UCSD-AML1 (cell line): ENCODE data around the gene ANXA3.
"Not testable (repeated sequence)": the region's sequence is repeated elsewhere in the genome, so short reads cannot be mapped to it uniquely, and the experiment has no call there.

Source experiments
- DNase-seq: peaks from one replicate; lab custom pipeline; 2025; ENCODE audit not compliant: unreplicated experiment; lab: John Stamatoyannopoulos, UW

The ANXA3 gene

GRCh38 chr4:78543424-78544125 is 8.0 kb upstream of the ANXA3 start:
- no peak for DNase-seq

DNA sequence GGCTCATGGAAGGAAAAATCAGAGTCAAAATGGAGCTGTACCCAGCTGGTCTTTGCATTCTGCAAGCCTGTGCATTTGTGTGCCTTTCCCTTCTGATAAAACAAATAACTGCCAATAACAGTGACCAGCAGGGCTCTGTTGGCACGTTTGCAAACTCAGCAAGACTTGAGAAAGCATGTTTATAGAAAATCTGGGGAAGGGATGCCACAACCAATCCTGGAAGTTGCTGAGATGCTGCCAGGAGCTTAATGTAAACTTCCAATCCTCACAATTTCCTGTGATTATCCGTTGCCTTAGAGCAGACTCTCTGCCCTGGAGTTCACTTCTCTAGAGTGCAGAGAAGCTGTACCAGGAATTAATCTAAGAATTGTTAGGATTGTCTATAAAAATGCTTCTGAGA is 6.9 kb upstream of the ANXA3 start:
- DNase-seq: no peak

DNA sequence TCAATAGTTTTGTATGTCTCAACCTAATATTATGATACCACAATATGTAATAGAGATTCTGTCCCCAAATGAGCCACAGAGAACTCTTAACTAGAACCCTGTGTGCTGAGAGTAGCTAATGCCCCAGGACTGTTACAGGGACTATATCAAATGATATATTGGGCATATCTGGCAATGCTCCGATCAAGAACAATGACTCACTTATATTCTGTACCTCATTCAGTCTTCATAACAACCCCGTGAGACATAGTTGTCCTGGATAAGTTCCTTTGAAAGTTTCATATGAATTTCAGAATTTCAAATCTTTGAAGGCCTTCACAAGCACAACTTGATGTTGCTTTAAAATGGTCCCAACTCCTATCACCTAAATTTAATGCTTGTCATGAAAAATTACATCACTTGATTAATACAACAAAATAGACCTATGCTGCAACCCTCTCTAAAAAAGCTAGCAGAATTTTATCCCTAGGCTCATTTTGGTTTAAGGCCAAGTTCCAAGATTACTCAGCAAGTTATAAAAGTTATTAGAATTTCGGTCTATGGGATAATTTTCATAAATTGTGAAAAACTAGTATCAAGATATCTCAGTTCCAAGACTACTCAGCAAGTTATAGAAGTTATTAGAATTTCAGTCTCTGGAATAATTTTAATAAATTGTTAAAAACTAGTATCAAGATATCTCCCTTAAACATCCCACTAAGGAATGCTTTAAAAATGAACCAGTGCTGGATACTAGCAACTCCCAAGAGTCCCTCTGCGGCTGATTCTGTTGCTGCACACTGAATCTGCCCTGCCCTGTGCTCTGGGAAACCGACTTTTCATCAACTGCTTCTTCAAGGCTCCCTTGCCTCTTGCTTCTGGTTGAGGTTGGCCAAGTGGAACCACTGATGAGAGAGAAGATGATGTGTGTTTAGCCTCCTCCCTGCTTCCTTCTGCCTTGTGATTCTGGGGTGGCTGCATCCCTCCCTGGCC is 6.0 kb upstream of the ANXA3 start:
- no peak for DNase-seq

GRCh38 chr4:78547899-78548298 is 3.7 kb upstream of the ANXA3 start:
- not testable (repeated sequence) for DNase-seq

- not testable (repeated sequence) for DNase-seq
Measured at GRCh38 chr4:78548889-78549288, 2.7 kb upstream of the ANXA3 start.

GRCh38 chr4:78552389-78553042 is 946 bp downstream of the ANXA3 start:
- DNase-seq: no peak

GRCh38 chr4:78553043-78553396 is 1.4 kb downstream of the ANXA3 start:
- DNase-seq: no peak

DNA sequence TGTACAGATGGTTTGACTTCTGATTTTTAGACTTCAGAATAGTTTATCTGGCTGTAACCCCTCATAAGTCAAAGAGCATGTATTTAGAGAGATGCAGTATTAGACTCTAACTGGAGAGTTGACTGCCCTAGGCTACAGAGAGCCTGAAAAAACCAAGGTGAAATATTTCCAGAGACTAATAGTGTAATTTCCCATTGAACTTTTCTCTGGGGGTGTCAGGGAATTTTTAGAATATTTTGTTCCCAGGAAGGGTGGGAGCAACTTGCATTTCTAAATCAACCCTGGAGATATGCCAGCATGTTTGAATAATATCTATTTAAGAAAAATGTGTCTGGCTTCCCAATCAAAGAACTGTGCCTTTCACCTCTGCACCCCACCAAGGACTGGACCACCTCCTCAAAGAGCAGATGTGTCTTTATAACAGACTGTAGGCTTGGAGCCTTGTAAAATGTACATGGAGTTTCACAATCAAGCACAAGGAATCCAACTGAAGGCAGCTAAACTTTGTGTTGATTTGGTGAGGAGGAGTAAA is 2.0 kb downstream of the ANXA3 start:
- DNase-seq: no peak

DNA sequence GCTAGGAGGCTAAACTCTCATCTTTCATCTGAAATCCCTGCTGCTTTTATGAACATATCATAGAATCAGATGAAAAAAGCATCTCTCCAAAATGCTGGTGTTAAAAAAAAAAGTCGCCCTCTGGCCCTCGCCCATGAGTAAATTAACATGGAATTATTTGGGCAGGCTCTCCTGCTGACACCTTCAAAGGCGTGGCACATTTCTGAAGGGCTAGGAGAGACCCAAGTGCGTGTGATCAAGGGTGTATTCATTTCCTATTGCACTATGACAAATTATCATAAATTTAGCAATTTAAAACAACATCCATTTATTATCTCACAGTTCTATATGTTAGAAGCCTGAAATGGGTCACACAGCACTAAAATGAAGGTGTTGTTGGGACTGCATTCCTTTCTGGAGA is 5.1 kb downstream of the ANXA3 start:
- no peak for DNase-seq

GRCh38 chr4:78557841-78558240 is 6.3 kb downstream of the ANXA3 start:
- DNase-seq: no peak

DNA sequence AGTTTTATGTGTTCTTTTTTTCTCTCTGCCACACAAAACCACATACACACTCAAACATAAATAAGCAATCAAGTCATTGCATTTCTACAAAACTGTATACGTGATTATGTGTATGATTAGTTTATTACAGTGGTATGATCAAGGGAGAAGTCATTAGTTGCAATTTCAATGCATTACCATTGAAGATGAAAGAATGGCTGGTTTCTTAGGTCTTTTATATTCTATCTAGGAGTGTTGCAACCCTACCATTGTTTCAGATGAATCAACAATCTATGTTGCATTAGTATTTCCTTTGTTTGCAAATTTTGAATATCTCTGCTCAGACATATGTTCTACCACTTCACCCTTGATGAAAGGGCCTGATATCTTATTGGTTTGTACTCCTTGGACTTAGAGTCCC is 6.8 kb downstream of the ANXA3 start:
- DNase-seq: no peak

DNA sequence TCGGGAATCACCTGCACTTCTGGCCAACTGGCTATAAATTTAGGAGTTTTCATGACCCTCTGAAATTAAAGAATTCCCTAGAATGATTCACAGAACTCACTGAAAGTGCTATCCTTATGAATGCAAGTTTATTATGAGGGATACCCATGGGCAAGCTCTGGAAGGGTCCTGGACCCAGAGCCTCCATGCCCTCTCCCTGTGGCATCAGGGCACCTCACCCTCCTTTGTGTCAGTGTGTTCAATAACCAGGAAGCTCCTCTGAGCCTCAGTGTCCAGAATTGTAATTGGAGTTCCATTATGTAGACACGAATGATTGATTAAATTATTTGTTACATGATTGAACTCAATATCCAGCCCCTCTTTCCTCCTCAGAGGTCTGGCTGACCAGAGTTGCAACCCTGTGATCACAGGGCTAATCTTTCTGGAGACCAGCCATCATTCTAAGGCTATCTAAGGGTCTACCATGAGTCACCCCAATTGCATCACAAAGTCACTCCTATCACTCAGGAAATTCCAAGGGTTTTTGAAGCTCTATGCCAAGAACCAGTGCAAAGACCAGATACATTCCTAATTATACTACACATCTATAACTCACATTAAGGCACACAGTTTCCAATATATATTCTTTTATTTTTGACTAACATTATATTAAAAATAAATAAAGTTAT is 8.9 kb downstream of the ANXA3 start:
- DNase-seq: no peak

DNA sequence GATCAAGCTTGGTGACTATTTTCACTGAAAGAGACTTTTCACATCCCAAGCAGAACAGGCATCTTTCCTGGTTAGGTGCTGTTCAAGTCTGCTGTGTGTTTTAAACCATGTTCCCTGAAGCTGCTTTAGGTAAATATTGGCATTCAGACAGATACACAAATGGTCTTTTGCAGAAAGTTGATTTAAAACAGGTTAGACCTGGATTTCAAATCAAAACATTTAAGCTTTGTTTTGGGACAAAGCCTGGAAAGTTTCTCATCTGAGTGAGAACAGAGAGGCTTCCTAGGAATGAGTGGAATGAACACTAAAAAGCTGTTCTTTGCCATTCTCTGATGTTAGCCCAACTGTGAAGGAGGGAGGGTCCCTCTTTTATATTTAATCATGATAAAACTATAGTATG is 10.1 kb downstream of the ANXA3 start:
- DNase-seq: no peak

GRCh38 chr4:78562687-78563086 is 11.1 kb downstream of the ANXA3 start:
- DNase-seq: no peak

DNA sequence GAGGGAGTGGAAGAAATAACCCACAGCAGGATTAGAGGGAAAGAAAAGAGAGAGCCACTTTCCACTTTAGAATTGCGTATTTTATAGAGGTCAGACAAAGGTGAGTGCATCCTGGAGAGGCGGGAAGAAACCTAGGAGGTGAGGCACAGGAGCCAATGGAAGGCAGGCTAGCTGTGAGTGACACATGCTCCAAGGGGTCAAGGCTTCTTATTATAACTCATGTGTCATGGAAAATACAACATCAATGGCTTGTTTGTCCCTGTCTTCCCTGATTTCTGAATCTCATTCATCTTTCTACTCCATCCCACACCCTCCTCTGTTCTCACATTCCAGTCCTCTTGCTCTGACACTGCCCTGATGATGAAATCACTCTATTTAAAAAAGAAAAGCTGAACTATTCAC is 14.4 kb downstream of the ANXA3 start:
- DNase-seq: no peak

DNA sequence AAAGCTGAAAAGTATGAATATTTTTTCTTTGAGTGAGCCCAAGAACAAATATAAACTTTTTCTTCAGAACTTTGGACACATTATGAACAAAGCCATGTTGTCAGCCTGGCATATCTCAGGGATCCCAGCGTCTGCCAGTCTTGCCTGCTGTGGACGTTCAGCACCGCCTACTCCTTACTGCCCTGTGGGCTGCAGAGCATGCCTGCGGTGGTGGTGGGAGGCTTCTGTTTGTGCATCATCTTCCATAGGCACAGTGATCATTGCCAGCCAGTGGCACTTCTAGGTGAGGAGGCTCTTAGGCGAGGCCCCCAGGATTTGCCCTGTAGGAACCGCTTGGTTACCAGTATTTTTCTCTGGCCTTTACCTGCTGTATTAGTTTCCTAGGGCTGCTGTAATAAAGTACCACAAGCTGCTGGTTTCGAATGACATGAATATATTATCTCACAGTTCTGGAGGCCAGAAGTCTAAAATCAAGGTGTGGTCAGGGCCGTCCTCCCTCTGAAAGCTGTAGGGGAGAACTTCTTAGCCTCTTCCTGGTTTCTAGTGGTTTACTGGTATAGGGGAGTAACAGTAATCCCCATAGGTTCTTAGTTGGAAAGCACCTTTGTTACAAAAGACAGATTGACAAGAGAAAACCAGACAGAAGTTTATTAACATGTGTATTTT is 15.4 kb downstream of the ANXA3 start:
- DNase-seq: no peak

- no peak for DNase-seq
Measured at GRCh38 chr4:78567500-78568060, 16.0 kb downstream of the ANXA3 start.

GRCh38 chr4:78568640-78569305 is 17.2 kb downstream of the ANXA3 start:
- no peak for DNase-seq

DNA sequence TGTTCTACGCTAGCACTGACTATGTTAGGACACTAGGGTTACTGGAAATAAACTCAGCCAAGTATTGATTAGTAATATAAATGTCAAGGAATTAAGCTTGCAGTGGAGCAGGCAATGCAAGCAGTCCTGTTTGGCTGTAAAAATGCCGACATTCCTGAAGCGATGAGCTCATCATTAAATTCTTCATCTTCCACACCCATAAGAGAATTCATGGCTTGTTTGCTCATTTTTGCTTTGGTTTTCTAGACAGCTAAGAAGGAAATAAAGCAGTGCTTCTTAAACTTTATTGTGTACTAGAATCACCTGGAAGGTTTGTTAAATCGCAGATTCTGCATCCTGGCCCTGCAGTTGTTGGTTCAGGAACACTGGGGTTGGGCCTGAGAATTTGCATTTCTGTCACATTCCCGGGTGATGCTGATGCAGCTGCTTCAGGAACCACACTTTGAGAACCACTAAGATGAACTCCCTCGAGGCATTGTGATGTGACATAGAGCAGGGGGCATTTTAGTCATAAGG is 17.8 kb downstream of the ANXA3 start:
- DNase-seq: no peak
